ENCODE data around the gene DENND1A.
"Not testable (repeated sequence)": the region's sequence is repeated elsewhere in the genome, so short reads cannot be mapped to it uniquely, and the experiment has no call there.

The DENND1A gene

GRCh38 chr9:123922431-123922830 lies 7.5 kb downstream of the DENND1A start:
- no peak for DNase-seq

GRCh38 chr9:123914517-123915196 lies 15.3 kb downstream of the DENND1A start:
- DNase-seq, result no peak

- no peak for DNase-seq
Measured at GRCh38 chr9:123912167-123912897, 17.6 kb downstream of the DENND1A start.

- DNase-seq, result no peak
Measured at GRCh38 chr9:123911024-123911423, 18.9 kb downstream of the DENND1A start.

GRCh38 chr9:123909192-123909591 lies 20.7 kb downstream of the DENND1A start:
- DNase-seq, result not testable (repeated sequence)

GRCh38 chr9:123903550-123903949 lies 26.4 kb downstream of the DENND1A start:
- DNase-seq, result not testable (repeated sequence)

- DNase-seq, result no peak
Measured at GRCh38 chr9:123894822-123895221, 35.1 kb downstream of the DENND1A start.

- no peak for DNase-seq
Measured at GRCh38 chr9:123893831-123894460, 36.0 kb downstream of the DENND1A start.

- no peak for DNase-seq
Measured at GRCh38 chr9:123893115-123893514, 36.8 kb downstream of the DENND1A start.

GRCh38 chr9:123887837-123888236 lies 42.1 kb downstream of the DENND1A start:
- no peak for DNase-seq

- DNase-seq, result not testable (repeated sequence)
Measured at GRCh38 chr9:123885834-123886233, 44.1 kb downstream of the DENND1A start.

- no peak for DNase-seq
Measured at GRCh38 chr9:123883634-123884033, 46.3 kb downstream of the DENND1A start.

GRCh38 chr9:123881604-123882003 lies 48.3 kb downstream of the DENND1A start:
- DNase-seq, result no peak

- DNase-seq, result no peak
Measured at GRCh38 chr9:123880420-123880819, 49.5 kb downstream of the DENND1A start.

GRCh38 chr9:123876750-123877149 lies 53.2 kb downstream of the DENND1A start:
- DNase-seq, result no peak

GRCh38 chr9:123872710-123873109 lies 57.2 kb downstream of the DENND1A start:
- no peak for DNase-seq

- no peak for DNase-seq
Measured at GRCh38 chr9:123871781-123872180, 58.1 kb downstream of the DENND1A start.

- DNase-seq, result no peak
Measured at GRCh38 chr9:123868002-123868401, 61.9 kb downstream of the DENND1A start.

GRCh38 chr9:123867034-123867433 lies 62.9 kb downstream of the DENND1A start:
- DNase-seq, result no peak

GRCh38 chr9:123866497-123866896 lies 63.4 kb downstream of the DENND1A start:
- DNase-seq, result no peak

GRCh38 chr9:123865226-123866000 lies 64.5 kb downstream of the DENND1A start:
- DNase-seq, result no peak

GRCh38 chr9:123864251-123864650 lies 65.7 kb downstream of the DENND1A start:
- DNase-seq, result no peak

GRCh38 chr9:123863164-123863855 lies 66.6 kb downstream of the DENND1A start:
- no peak for DNase-seq

All from NCI-H2029 treated with DMSO at 0.1 percent for 48 hours (cell line).